Activated T-helper 1 cell treated with anti-CD3 and anti-CD28 coated beads, Interleukin-12 subunit alpha, Interleukin-12 subunit beta, Interleukin-2, Interleukin-4 antibody, amounts not matched to agents 30 ng/mL and 10 ng/mL and 1 ng/mL, durations not matched to agents 14 hours and 24 hours and 36 hours (primary cell): ENCODE results near the gene GOLT1B. TPM values are rescaled to one million over a fixed set of nuclear protein-coding genes. Genes with fewer than 3 reads are reported as not detected.

Experiments
- DNase-seq: peaks from one replicate; pipeline ENCODE4 v3.0.0; 2021; ENCODE audit warnings: low spot score
- H3K27ac Mint-ChIP-seq: one replicate; pipeline ENCODE4 v1.8.0; 2021; ENCODE audit warnings: mild to moderate bottlenecking, mixed read lengths
- H3K27me3 Mint-ChIP-seq: one replicate; pipeline ENCODE4 v1.8.0; 2022; ENCODE audit warnings: mild to moderate bottlenecking, moderate library complexity, mixed read lengths; ENCODE audit not compliant: insufficient read depth
- H3K36me3 Mint-ChIP-seq: one replicate; pipeline ENCODE4 v1.8.0; 2021; ENCODE audit warnings: low read depth, mixed read lengths
- H3K4me1 Mint-ChIP-seq: one replicate; pipeline ENCODE4 v1.8.0; 2021; ENCODE audit warnings: low read depth, mixed read lengths
- H3K4me3 Mint-ChIP-seq: one replicate; pipeline ENCODE4 v1.8.0; 2021; ENCODE audit warnings: mild to moderate bottlenecking, moderate library complexity, mixed read lengths
- H3K9me3 Mint-ChIP-seq: one replicate; pipeline ENCODE4 v1.8.0; 2021; ENCODE audit warnings: mixed read lengths
- intact Hi-C: fragments of 100-400 bp; cut with micrococcal nuclease; formaldehyde crosslinking; loops from one replicate; pipeline ENCODE4 v1.15.1; 2024
- total RNA-seq: library from RNA; stranded (reverse); gene quantifications from 2 replicates; pipeline ENCODE4 v1.2.3, GENCODE V29; 2022

GOLT1B gene
- total RNA-seq, 1 donor from 2014 or later: 42.6 TPM

DNA sequence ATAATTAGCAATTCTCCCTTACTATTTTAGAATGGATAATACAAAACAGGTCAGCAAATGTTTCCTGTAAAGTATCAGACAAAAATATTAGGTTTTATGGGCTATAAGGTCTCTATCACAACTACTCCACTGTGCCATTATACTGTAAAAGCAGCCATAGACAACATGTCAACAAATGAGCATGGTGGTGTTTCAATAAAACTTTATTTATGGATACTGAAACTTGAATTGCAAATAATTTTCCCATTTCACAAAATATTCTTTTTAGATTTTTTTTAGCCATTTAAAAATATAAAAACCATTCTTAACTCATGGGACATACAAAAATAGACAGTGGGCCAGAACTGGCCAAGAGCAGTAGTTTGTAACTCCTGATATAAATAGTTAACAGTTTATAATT, 15.6 kb upstream of the GOLT1B start:
- Mint-ChIP-seq H3K27me3 (no peaks in the 10 kb centered on the region), H3K36me3 (peaks cover 24% of the 10 kb centered on the region), H3K4me3 (no peak overlapping the region), H3K9me3 (no peaks in the 10 kb centered on the region), H3K27ac (no peak overlapping the region), H3K4me1 (peaks cover 9% of the 10 kb centered on the region)
- no peak for DNase-seq
- intact Hi-C loops: no loop called here

DNA sequence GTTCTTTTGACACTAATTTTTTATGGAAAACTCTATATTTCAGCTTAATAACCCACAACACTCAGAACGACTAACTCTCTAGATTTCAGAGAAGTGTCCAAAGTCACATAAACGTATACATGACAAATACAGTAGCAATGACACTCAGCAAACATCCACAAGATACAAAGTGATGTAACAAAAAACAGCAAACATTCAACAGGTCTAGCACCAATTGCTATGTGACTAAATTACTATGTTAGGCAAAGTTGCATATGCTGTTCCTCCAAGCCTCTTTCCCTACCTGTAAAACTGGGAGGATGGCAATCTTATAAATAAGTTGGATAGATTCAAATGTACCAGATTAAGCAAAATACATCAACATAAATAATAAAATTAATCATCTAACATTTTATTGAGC, 1.8 kb upstream of the GOLT1B start:
- Mint-ChIP-seq H3K9me3 (no peaks in the 10 kb centered on the region), H3K27me3 (no peaks in the 10 kb centered on the region), H3K36me3 (peaks cover 27% of the 10 kb centered on the region), H3K4me3 (peak overlapping the region; percentile 13), H3K4me1 (peaks cover 42% of the 10 kb centered on the region), H3K27ac (no peak overlapping the region)
- no peak for DNase-seq
- intact Hi-C loops: loop anchor here (5.0 to 10.0 kb wide), 2 partner anchors 185 to 548 kb away; partner anchors contain the start of gene CMAS

DNA sequence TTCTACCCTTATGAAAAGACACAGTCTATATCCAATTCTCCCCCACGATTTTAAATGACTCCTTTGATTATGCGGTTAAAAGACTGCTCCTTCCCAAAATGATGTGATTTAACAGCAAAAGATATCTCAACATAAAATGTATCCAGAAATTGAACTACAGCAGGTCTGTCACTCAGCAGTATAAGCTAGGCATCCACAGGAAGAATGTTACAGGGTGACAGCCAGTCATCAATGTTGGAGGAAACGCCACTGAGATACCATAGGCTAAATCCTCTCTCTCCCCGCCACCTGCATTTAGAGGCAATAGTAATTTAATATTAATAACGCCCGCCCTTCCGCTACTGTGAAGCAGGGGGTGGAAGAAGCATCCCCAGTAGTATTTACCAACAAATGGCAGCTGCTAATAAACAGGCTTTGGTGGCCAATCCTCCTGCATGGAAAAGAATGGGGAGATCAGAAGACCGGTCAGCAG, 767 bp upstream of the GOLT1B start:
- intact Hi-C loops: loop anchor here (1.0 to 10.0 kb wide), 10 partner anchors 8 to 546 kb away; partner anchors contain the start of genes CMAS, LDHB and PYROXD1
- H3K36me3 Mint-ChIP-seq: peaks cover 22% of the 10 kb centered on the region
- H3K27ac Mint-ChIP-seq: no peak overlapping the region
- H3K4me3 Mint-ChIP-seq: no peak overlapping the region
- no peak for DNase-seq
- H3K4me1 Mint-ChIP-seq: peaks cover 49% of the 10 kb centered on the region
- no peaks in the 10 kb centered on the region for H3K27me3 Mint-ChIP-seq
- no peaks in the 10 kb centered on the region for H3K9me3 Mint-ChIP-seq

DNA sequence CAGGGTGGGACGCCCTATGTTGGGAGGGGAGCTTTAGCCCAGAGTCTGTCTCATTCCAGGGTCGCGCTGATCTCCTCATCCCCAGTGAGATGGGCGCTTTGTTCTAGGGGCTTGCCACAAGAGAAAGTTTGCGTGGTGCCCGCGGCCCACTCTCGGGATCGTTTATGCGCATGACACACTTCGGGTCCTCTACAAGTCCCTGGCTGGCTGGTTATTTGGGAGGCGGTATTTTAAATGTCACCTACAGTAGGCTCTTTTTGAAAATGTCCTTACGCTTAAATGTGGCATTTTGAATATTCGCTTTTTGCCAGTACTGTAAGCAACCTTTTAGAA, 541 bp downstream of the GOLT1B start:
- no peaks in the 10 kb centered on the region for H3K9me3 Mint-ChIP-seq
- H3K36me3 Mint-ChIP-seq: peaks cover 14% of the 10 kb centered on the region
- H3K4me1 Mint-ChIP-seq: peaks cover 49% of the 10 kb centered on the region
- H3K27ac Mint-ChIP-seq: no peak overlapping the region
- H3K4me3 Mint-ChIP-seq: no peak overlapping the region
- DNase-seq: peak; percentile 25
- no peaks in the 10 kb centered on the region for H3K27me3 Mint-ChIP-seq
- intact Hi-C loops: loop anchor here (5.0 to 10.0 kb wide), 2 partner anchors 187 to 545 kb away; partner anchors contain the start of gene CMAS

DNA sequence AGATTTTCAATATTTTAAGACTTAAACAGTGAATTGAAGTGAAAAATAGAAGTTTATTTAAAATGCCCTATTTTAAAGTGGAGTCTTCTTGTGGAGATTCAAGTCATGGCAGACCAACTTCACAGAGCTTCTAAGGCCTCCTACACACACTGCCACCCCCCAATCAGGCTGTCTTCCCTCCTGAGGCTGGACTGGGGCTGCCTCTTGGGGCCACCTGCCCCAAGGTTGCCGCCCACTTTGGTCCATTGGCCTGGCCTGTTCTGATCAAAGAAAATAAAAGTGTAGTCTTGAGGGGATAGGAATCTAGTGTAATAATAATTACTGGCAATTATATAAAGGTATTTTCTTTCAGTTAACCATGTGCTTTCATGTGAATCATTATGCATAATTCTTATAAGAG, 1.3 kb downstream of the GOLT1B start:
- H3K27me3 Mint-ChIP-seq: no peaks in the 10 kb centered on the region
- no peak for DNase-seq
- intact Hi-C loops: loop anchor here (5.0 to 10.0 kb wide), 2 partner anchors 188 to 544 kb away; partner anchors contain the start of gene CMAS
- peaks cover 49% of the 10 kb centered on the region for H3K4me1 Mint-ChIP-seq
- H3K9me3 Mint-ChIP-seq: no peaks in the 10 kb centered on the region
- H3K27ac Mint-ChIP-seq: peak overlapping the region; percentile 8
- no peak overlapping the region for H3K4me3 Mint-ChIP-seq
- H3K36me3 Mint-ChIP-seq: peaks cover 12% of the 10 kb centered on the region

DNA sequence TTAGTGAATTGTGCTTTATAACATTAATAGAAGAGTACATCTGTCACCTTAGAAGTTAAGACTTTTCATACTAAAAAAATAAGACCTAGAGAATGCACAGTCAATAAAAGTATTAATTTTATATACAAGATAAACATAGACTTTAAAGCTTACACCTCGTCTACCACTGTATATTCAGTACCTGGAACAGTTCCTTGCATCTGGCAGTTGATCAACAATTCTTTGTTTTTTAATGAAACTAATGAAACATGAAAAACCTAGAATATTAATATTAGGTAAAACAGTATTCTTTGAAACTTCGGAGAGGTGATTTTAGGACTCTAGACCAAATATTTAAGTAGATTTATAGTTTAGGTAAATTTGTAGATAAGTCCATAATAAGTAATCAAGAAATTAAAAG, 4.3 kb downstream of the GOLT1B start:
- Mint-ChIP-seq H3K9me3 (no peaks in the 10 kb centered on the region), H3K4me1 (peaks cover 60% of the 10 kb centered on the region), H3K36me3 (peaks cover 27% of the 10 kb centered on the region), H3K4me3 (no peak overlapping the region), H3K27ac (no peak overlapping the region), H3K27me3 (no peaks in the 10 kb centered on the region)
- intact Hi-C loops: loop anchor here (10.0 kb wide), 1 partner anchor 191 kb away; no protein-coding TSS in a partner anchor
- DNase-seq: no peak

DNA sequence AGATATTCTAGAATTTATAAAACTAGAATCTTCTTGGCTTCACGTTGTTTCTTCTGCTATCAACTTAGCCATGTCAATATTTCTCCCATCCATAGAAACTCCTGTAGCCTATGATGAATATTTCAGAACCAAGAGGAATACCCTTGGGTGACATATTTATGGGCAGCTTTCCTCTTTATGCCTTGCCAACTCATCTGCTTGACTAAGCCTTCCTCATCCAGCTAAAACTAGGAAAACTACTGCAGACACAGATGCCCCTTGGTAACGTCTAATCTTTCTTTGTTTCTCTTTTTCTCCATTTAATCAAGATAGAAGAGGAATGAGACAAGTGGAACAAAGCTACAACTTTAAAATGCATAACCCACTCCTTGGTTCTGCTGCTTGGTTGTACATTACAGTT, 6.3 kb downstream of the GOLT1B start:
- peaks cover 61% of the 10 kb centered on the region for H3K4me1 Mint-ChIP-seq
- no peak overlapping the region for H3K27ac Mint-ChIP-seq
- no peaks in the 10 kb centered on the region for H3K9me3 Mint-ChIP-seq
- no peaks in the 10 kb centered on the region for H3K27me3 Mint-ChIP-seq
- H3K4me3 Mint-ChIP-seq: no peak overlapping the region
- no peak for DNase-seq
- intact Hi-C loops: loop anchor here (10.0 kb wide), 1 partner anchor 193 kb away; no protein-coding TSS in a partner anchor
- H3K36me3 Mint-ChIP-seq: peaks cover 34% of the 10 kb centered on the region

DNA sequence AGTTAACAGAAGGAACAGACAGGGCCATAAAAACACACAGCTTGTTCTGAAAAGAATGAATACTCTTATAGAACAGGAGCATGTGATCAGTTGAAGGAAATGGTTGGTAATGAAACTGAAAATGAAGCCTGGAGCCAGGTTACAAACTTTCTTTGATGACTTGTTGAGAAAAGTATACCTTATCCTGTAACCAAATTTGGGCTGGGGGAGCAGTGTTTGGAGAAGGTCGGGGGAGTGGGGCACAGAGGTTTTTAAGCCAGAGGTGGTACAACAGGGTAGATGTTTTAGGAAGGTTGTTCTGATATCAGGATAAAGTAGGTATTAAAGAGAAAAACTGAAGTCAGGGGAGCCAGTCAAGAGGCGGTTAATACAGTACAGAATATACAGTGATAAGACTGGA, 8.2 kb downstream of the GOLT1B start:
- peak overlapping the region; percentile 89 for H3K27ac Mint-ChIP-seq
- peaks cover 42% of the 10 kb centered on the region for H3K4me1 Mint-ChIP-seq
- H3K4me3 Mint-ChIP-seq: peak overlapping the region; percentile 76
- DNase-seq: peak; percentile 33
- intact Hi-C loops: loop anchor here (1.0 to 10.0 kb wide), 4 partner anchors 8 to 195 kb away; partner anchors contain the start of genes GOLT1B, LDHB and RECQL
- H3K36me3 Mint-ChIP-seq: peaks cover 46% of the 10 kb centered on the region
- no peaks in the 10 kb centered on the region for H3K27me3 Mint-ChIP-seq
- no peaks in the 10 kb centered on the region for H3K9me3 Mint-ChIP-seq

DNA sequence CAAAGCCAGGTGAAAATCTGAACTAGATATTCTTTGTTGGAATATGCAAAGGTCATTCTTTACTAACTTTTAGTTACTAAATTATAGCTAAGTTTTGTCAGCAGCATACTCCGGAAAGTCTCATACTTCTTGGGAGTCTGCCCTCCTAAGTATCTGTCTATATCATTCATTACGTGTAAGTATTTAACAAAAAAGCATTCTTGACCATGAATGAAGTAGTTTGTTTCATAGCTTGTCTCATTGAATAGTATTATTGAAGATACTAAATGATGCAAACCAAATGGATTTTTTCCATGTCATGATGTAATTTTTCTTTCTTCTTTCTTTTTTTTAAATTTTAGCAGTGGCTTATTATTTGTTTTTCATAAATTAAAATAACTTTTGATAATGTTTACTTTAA, 14.7 kb downstream of the GOLT1B start:
- Mint-ChIP-seq H3K27me3 (no peaks in the 10 kb centered on the region), H3K27ac (no peak overlapping the region), H3K4me3 (no peak overlapping the region), H3K36me3 (peaks cover 26% of the 10 kb centered on the region), H3K9me3 (no peaks in the 10 kb centered on the region), H3K4me1 (peaks cover 3% of the 10 kb centered on the region)
- intact Hi-C loops: no loop called here
- no peak for DNase-seq

DNA sequence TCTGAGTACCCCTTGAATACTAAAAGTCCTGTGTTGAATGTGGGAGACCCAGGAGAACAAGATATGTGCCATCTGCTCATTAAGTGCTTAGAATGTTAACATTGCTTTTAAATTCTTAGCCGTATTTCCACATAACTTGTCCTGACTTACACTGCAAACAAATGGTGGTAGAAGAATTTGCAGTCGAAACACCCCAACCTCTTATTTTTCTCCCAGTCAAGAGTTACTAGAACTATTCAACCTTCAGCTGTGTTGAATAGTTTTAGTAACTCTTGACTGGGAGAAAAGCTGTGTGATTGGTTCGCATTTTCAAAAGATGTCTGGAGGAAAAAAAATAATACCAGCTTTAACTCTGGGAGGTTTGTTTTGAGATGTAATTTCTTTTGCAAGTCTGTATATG, 16.9 kb downstream of the GOLT1B start:
- no peaks in the 10 kb centered on the region for H3K9me3 Mint-ChIP-seq
- H3K27me3 Mint-ChIP-seq: peaks cover 2% of the 10 kb centered on the region
- H3K27ac Mint-ChIP-seq: no peak overlapping the region
- no peak for DNase-seq
- H3K36me3 Mint-ChIP-seq: peaks cover 19% of the 10 kb centered on the region
- no peaks in the 10 kb centered on the region for H3K4me1 Mint-ChIP-seq
- intact Hi-C loops: no loop called here
- no peak overlapping the region for H3K4me3 Mint-ChIP-seq

DNA sequence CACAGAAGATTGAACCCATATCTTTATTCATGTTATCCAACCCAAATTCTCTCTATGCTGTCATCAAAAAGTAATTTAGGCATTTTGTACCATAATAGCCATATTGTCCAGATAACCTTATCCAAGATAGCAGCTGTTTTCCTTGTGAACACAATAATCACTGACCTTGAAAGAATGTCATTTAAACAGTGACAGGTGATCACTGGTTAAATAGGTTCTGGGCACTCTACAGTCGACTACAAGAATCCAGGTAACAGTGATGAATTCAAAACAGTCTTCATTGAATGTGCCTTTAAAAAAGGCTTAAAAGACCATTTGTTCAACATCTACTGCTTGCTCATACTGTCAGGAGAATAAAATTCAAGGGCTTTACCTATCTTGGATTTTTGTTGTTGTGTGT, 20.0 kb downstream of the GOLT1B start:
- H3K4me3 Mint-ChIP-seq: no peak overlapping the region
- H3K27ac Mint-ChIP-seq: no peak overlapping the region
- peaks cover 5% of the 10 kb centered on the region for H3K36me3 Mint-ChIP-seq
- DNase-seq: no peak
- peaks cover 9% of the 10 kb centered on the region for H3K9me3 Mint-ChIP-seq
- H3K27me3 Mint-ChIP-seq: peaks cover 13% of the 10 kb centered on the region
- no peaks in the 10 kb centered on the region for H3K4me1 Mint-ChIP-seq
- intact Hi-C loops: no loop called here

DNA sequence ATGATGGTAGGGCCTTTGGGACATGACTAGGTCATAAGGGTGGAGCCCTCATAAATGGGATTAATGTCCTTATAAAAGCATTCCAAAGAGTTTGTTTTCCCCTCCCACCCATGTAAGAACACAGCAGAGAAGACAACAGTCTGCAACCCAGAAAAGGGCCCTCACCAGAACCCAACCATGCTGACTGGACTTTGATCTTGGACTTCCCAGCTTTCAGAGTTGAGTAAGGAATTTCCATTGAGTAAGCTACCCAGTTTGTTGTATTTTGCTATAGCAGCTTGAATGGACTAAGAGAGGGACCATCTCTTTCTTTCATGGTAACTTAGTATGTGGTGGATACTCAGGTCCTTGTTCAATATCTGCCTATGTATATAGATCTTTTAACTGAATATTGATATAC, 21.6 kb downstream of the GOLT1B start:
- Mint-ChIP-seq H3K27me3 (peaks cover 16% of the 10 kb centered on the region), H3K4me3 (no peak overlapping the region), H3K27ac (no peak overlapping the region), H3K4me1 (peaks cover 5% of the 10 kb centered on the region), H3K36me3 (peaks cover 2% of the 10 kb centered on the region), H3K9me3 (peaks cover 9% of the 10 kb centered on the region)
- intact Hi-C loops: no loop called here
- no peak for DNase-seq

DNA sequence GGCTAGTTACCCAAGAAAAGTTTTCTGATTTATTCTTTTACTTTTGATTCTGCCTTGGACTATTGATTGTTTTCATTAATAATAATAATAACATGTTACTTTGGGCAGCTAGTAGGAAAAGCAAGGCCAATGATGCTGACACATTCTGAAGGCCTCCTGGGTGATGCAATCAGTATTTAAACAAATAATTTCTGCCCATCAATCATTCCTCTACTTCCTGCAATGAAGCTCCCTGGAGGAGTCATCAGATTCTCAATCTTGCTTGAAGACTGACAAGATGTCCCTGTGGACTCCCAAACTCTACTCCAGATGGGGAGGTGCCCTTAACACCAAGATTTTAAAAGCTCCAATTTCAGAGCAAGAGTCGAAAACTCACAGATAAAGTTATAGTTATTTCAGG, 24.5 kb downstream of the GOLT1B start, which contains the start of gene SPX:
TSS of gene SPX (plus strand) at position 244 of the 400 bp plus-strand sequence. CDS start 177 bp downstream, outside the sequence.
- peak within 1 kb of the TSS; percentile 86 for H3K4me3 Mint-ChIP-seq
- peak within 1 kb of the TSS; percentile 46 for H3K27ac Mint-ChIP-seq
- H3K36me3 Mint-ChIP-seq: peaks cover 2% of the 10 kb centered on the region
- H3K4me1 Mint-ChIP-seq: peaks cover 5% of the 10 kb centered on the region
- DNase-seq: no peak
- intact Hi-C loops: loop anchor here (5.0 kb wide), 1 partner anchor 116 kb away; no protein-coding TSS in a partner anchor
- H3K27me3 Mint-ChIP-seq: peaks cover 27% of the 10 kb centered on the region
- H3K9me3 Mint-ChIP-seq: peaks cover 9% of the 10 kb centered on the region
